GM21367 (cell line): Measurements from ENCODE around the gene SMIM33.
"Not testable (repeated sequence)": the region's sequence is repeated elsewhere in the genome, so short reads cannot be mapped to it uniquely, and the experiment has no call there.

Source experiments
- ATAC-seq: cut with Tn5 transposase; IDR thresholded peaks from one replicate; pipeline ENCODE4 v1.9.1; 2021; ENCODE audit not compliant: unreplicated experiment

SMIM33 gene

DNA sequence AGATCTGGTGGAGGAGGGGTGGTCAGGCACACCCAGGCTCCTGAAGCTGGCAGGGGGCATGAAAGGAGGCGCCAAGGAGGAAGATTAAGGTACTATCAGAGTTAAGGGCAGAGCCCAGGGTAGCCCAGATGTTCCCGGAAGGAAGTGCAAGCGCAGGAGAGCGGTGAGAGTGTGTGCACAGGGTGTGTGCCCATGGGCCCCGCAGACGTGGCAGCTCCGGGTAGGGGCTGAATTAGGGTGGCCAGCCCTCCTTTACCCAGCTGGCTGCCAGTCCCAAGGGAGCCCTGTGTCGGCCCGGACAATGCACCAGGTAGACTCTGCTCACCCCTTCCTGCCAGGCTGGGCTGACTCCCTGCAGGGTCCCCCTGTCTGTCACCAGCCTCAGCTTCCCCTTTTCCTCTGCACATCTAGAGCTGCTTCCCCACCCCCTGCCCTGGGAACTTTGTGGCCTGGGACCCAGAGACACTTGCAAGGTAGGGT lies at the start of gene SMIM33:
TSS of gene SMIM33 (plus strand) at position 184 of the 480 bp plus-strand sequence. CDS start at position 302, 118 bp downstream.
- ATAC-seq = no peak

DNA sequence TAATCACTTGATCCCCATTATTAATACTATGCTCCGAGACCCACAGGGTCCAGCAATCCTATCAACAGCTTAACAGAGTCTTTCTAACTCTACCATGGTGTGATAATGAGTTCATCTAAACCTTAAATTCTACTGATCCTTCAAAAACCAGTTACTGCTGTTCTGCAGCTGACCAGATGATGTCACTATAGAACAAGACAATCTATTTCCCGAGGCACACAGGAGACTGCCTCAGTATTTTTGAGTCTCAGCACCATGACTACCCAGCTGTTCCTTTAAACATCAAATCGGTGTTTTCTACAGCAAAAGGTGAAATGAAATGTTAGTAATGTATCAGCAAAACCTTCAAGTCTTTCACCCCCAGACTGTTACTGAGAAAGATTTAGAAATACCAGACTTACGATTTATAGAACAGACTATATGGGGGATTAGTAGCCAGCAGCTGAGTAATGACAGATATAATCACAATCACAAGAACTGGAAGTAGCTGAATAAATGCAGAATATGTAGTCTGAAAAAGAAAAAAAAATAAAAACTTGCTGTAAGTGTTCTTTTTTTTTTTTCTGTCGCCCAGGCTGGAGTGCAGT lies 48.4 kb upstream of the SMIM33 start:
- no peak for ATAC-seq

DNA sequence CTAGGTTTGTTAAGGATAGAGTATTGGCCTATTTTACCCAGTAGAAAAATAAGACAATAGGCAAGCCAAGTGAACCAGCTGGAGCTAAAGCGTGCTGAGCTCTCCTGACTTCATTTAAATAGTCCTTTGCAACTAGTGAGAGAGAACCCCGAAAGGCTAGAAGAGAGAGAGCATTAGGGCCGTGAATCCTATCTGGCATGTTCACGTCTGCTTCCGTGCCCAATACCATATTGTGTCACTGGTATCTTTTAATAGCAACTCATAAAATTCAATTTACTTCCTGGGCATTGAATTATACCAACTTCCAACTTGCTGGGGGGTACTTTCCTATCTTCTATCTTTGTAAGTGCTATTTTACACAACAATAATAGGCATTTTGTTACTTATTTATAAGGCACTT lies 45.3 kb upstream of the SMIM33 start:
- no peak for ATAC-seq

DNA sequence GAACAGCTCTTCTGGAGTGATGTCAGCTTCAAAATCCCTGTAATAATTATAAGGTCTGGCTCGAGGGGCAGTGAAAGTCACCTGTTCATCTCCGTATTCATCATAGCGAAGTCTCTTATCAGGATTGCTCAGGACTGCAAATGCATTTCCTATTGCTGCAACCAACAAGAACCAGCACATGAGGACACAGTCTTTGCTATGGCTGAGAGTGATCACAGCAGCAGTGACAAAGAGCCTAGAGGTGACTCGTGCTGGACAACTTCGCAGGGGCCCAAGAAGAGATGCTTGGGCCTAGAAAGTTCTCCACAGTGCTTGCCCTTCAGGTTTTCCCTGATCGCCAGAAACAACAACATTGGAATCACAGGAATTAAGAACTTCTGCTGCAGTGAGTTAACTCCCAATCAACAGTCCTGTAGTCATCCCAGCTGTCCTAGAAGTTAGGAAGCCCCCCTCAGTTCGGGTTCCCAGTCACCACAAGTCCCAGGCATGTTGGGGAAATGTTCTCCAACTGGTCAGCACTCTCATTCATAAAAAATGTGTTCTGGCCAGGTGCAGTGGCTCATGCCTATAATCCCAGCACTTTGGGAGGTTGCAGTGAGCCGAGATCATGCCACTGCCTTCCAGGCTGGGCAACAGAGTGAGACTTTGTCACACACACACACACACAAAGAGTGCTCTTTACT lies 44.5 kb upstream of the SMIM33 start:
- no peak for ATAC-seq

DNA sequence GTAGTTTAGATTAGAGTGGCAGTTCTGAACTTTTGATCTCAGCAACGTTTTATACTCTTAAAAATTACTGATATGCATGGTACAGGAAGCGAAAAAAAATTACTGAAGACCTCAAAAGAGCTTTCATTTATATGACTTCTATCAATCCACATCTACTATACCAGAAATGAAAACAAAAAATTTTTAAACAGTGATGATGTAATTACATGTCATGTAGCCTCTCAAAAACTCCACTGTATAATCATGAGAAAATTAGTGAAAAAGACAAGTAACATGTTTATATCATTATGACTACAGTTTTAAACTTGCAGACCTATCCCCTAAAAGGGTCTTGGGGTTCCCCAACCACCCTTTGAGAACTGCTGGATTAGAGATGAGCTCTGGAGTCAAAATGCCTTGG lies 40.8 kb upstream of the SMIM33 start:
- ATAC-seq = no peak

DNA sequence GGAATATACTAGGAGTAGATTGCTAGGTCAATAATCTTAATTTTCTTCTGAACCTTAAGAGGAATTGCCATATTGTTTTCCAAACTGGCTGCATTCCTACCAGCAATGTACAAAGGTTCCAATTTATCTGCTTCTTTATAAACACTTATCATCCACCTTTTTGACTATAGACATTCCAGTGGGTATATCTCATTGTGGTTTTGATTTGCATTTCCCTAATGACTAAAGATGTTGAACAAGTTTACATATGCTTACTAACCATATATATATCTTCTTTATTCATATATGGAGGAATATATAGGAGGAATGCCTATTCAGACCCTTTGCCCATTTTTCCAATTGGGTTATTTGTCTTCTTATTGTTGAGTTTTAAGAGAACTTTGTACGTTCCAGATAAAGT lies 39.1 kb upstream of the SMIM33 start:
- ATAC-seq = no peak

DNA sequence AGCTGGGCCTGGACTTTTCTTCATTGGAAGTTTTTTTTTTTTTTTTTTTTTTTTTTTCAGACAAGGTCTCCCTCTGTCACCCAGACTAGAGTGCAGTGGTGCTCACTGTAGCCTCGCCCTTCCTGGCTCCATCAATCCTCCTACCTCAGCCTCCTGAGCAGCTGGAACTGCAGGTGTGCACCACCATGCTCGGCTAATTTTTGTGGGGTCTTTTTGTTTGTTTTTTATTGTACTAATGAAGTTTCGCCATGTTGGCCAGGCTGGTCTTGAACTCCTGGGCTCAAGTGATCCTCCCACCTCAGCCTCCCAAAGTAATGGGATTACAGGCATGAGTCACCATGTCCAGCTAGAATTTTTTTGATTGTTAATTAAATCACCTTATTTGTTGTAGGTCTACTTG lies 35.1 kb upstream of the SMIM33 start:
- ATAC-seq = no peak

DNA sequence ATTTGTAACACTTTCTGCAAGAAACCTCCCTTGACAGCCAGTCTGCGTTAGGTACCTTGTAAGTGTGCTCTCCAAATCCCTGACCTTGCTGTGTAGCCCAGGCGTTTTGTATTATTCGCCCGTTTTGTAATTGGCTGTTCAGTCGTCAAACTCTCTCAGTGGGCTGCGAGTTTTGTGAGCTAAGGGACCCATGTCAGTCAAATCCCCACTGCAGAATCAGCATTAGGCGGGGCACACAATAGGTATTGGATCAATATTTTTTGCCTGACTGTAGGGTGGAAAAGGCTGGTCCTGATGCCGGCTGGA lies 32.1 kb upstream of the SMIM33 start:
- ATAC-seq = no peak

DNA sequence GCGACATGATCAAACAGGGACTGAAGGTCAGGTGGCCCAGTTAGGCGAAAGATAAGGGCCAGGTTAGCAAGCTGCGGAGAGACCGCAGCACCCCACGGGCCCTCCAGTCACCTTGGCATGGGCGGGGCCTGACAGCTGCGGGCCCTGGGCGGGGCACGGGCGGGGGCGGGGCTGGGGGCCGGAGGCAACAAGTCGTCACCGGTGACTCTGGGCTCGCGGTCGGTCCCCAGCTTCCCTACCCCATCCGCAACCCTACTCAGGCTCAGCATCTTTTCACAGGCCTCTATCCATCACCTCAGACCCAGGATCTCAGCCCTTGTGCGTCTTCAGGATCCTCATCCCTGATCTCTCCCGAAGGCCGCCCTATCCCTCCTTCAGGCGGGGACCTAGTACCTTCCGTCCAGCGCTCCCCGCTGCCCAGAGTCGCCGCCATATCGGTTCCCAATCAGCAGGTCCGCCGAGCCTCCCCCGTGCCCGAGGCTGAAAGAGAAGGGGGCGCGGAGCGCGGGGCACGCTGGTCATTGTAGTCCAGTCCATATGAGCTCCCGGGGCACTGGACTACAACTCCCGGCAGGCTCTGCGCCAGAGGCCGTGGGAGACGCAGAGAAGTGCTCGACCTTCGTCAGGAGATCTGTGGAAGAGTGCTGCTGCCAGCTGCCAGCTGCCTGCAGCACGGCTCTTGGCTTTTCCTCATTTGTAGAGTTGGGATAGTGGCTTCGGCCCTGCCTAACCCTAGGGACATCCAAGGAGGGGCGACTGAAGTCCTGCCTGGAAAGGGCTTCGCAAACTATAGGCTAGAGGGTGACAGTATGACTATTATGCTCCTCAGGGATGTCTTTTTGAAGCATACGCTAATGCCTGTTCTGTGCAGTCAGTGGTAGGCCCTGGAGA lies 31.5 kb upstream of the SMIM33 start, which contains the start of gene DNAJC18:
TSS of gene DNAJC18 (minus strand) at position 513 of the 891 bp plus-strand sequence. CDS start at position 433, 80 bp downstream.
- ATAC-seq = peak; percentile 82

DNA sequence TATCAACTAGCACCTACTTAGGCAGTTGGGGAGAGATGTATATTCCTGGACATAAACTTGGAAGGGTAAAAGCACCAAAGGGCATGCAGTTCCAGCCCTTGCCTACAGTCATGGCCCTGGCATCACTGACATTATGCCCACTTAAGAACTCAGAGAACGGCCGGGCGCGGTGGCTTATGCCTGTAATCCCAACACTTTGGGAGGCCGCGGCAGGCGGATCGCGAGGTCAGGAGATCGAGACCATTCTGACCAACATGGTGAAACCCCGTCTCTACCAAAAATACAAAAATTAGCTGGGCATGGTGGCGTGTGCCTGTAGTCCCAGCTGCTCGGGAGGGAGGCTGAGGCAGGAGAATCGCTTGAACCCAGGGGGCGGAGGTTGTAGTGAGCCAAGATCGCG lies 30.4 kb upstream of the SMIM33 start:
- ATAC-seq = not testable (repeated sequence)

DNA sequence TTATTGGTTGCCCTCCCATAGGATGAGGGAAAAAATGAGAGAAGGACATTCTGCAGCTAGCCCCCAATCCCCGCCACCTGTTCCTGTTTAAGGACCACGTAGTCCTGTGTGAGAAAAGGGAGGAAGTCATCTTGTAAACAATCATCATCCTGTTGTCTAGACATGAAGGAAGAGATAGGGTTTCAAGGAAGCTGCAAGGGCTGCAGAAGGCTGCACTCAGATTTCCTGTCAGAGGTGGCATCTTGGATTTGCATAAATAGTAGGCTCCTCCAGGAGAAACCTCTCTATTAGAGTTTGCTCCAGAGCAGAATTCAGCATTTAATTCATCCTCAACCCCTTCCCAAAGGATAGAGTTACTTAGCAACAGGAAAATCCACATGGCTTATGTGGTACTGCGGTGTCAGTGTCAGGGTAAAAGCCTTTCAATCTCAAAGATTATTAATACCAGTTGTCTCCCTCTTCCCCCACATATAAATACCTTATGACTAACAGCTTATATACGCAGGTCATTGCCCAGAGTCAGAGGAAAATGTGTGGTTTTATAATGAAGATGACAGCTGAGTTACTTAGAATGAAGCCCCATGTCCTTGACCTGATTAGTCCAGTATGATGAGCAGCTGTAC lies 26.9 kb upstream of the SMIM33 start:
- ATAC-seq = no peak

DNA sequence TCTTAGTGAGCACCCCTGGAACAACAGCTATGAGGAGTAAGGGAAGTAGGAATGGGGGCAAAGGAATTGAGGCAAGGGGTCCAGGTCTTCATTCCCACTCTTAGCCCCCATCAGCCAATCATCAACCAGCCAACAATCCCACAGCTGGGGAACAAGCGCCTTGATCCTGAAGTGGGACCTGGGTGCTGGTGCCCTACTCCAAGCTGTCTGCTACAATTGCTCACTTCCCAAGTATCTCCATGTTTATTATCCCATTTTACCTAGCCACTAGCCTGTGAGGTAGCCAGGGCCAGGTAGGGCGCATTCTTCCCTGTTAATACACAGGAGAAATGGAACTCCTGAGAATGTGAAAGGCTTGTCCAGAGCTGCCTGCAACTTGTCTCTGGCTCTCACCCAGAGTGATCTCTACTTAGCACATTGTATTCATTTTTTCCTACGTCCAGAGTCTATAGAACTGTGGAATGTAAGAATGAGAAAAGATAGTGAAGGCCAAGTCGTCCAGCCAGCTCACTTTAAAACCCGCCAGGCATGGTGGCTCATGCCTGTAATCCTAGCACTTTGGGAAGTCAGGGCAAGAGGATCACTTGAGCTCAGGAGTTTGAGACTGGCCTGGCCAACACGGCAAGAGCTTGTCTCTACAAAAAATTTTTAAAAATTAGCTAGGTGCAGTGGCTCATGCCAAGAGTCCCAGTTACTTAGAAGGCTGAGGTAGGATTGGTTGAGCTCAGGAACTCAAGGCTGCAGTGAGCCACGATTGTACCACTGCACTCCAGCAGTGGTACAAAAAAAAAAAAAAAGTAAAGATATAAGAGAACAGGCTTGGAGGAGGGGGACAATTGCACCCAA lies 25.3 kb upstream of the SMIM33 start:
- no peak for ATAC-seq

DNA sequence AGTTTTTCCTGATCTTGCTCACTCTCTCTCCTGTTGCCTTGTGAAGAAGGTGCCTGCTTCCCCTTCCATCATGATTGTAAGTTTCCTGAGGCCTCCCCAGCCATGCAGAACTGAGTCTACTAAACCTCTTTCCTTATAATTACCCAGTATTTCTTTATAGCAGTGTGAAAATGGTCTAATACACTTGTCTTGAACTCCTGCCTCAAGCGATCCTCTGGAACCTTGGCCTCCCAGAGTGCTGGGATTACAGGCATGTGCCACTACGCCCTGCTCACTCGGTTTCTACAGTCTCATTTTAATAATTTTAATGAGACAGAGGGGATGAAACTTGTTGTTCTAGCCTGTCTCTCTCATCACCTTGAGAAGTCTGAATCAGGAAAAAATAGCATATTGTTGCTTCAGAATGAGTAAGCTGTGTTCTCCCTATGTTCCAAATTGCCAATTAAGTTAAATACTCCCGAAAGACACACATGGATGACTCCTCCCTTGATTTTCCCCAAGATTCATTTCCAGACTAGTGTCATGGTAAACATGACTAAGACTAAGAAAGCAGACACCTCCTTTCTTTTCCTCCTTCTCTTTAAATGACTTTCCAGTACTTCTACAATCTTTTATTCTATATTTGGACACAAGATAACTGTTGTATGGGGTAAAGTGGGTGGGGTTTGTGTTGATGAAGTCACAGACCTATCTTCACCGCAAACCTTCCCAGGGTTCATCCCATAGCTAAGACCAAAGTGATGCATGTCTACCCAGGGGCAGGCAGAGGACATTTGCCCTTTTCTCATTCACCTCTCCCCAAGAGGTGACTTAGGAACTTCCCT lies 23.6 kb upstream of the SMIM33 start:
- ATAC-seq = no peak

DNA sequence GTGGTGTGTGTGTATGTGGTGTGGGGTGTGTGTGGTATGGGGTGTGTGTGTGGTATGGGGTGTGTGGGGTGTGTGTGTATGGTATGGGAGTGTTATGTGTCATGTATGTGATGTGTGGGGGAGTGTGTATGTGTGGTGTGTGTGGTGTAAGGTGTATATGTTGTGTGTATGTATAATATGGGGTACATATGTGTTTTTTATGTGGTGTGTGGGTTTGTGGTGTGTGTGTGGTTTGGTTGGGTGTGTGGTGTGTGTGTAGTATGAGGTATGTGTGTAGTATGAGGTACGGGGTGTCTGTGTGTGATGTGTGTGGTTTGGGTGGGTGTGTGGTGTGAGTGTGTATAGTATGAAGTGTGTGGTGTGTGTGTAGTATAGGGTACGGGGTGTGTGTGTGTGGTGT lies 19.6 kb upstream of the SMIM33 start:
- no peak for ATAC-seq

DNA sequence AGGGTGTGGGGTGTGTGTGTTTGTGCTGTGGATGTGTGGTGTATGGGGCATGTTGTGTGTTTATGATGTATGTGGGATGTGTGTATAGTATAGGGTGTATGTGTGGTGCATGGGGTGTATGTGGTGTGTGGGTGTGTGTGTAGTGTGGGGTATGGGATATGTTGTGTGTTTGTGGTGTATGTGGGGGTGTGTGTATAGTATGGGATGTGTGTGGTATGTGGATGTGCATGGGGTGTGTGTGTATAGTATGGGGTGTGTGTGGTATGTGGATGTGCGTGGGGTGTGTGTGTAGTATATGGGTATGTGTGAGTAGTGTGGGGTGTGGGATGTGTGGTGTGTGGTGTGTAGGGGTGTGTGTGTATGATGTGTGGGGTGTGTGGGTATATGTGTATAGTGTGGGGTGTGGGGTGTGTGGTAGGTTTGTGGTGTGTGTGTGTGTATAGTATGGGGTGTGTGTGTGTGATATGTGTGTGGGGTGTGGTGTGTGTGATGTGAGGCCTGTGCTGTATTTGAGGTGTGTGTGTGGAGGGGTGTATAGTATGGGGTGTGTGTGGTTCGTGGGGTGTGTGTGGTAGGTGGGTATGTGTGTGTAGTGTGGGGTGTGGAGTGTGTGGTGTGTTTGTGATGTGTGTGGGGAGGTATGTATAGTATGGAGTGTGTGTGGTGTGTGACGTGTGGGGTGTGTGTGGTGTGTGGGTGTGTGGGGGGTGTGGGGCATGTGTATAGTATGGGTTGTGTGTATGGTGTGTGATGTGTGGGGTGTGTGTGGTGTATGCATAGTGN lies 18.7 kb upstream of the SMIM33 start:
- ATAC-seq = no peak

DNA sequence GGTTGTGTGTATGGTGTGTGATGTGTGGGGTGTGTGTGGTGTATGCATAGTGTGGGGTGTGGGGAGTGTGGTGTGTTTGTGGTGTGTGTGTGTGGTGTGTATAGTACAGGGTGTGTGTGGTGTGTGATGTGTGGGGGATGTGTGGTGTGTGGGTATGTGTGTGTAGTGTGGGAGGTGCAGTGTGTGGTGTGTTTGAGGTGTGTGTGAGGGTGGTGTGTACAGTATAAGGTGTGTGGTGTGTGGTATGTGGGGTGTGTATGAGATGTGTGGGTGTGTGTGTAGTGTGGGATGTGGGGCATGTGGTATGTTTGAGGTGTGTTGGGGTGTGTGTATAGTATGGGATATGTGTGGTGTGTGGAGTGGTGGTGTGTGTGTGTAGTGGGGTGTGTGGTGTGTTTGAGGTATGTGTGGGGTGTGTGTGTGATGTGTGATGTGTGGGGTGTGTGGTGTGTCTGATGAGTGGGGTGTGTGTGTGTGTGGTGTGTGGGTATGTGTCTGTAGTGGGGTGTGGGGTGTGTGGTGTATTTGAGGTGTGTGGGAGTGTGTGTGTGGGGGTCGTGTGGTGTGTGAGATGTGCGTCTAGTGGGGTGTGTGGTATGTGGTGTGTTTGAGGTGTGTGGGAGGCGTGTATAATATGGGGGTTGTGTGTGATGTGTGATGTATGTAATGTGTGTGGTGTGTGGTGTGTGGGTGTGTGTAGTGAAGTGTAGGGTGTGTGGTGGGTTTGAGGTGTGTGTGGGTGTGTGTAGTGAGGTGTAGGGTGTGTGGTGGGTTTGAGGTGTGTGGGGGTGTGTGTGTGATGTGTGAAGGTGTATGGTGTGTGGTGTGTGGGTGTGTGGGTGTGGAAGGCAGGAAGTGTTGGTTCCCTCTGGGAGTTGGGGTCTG lies 16.9 kb upstream of the SMIM33 start:
- ATAC-seq = no peak

DNA sequence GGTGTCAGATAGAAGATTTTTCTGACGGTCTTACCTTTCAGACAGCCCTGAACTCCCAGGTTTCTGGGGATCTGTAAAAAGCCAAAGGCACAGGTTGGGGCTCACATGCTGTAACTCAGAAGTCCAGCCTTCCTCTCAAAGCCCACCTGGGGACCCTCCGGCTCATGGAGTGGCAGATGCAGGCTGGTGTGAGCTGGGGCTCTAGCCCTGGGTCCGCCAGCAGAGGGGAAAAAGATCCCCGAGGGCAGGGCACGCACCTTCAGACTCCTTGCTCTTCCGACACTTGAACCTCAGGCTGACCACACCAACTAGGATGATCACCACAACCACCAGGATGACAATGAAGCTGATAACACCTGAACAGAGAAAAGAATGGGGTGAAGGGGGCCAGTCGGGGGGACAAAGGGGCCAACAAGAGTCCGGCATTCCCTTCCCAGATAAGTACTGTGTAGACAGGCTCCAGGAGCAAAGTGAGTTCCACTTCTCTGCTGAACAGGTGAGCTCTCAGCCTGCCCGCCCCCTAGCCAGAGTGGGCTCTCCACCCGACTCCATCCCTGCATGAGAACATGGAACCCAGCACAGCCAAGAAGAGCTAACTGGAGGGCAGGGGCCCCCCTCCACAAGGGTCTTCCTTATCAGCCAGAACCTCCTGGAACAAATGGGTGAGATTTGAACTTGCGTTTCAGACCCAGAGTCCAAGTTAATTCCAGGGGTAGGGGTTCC lies 16.1 kb upstream of the SMIM33 start:
- no peak for ATAC-seq
